Heart left ventricle (tissue), 16 donors: ENCODE data around the gene LRMDA. TPM values are rescaled to one million over a fixed set of nuclear protein-coding genes. Genes with fewer than 3 reads are reported as not detected.

Experiments used
- ATAC-seq, 4 donors: fragments of 200-7000 bp; cut with Tn5 transposase; one replicate each; pipeline ENCODE4 v1.9.1; 2020 to 2022; ENCODE audit warnings: moderate library complexity in 4 of 4, mild to moderate bottlenecking in 3 of 4, moderate number of reproducible peaks in 1 of 4
- DNase-seq, 5 donors: peaks; one replicate each; pipeline ENCODE4 v3.0.0-alpha.2; 2020
- H3K27ac ChIP-seq, 12 donors: fragments of 200-600 bp; sonication (generic) in 4 of 12; one replicate each; pipeline versions ENCODE4 v1.5.0 to v1.8.0; 2016 to 2022; ENCODE audit warnings: mild to moderate bottlenecking in 2 of 12
- H3K27me3 ChIP-seq, 9 donors: fragments of 200-600 bp; sonication (generic) in 2 of 9; one replicate each; pipeline versions ENCODE4 v1.5.1 to v1.8.0; 2016 to 2022; ENCODE audit warnings: mild to moderate bottlenecking in 3 of 9
- H3K36me3 ChIP-seq, 9 donors: fragments of 200-600 bp; sonication (generic) in 2 of 9; one replicate each; pipeline versions ENCODE4 v1.5.0 to v1.8.0; 2018 to 2022; ENCODE audit warnings: mild to moderate bottlenecking in 2 of 9
- H3K4me1 ChIP-seq, 12 donors: fragments of 200-600 bp; sonication (generic) in 4 of 12; one replicate each; pipeline versions ENCODE4 v1.5.0 to v1.8.0; 2016 to 2022; ENCODE audit warnings: mild to moderate bottlenecking in 3 of 12
- H3K4me3 ChIP-seq, 12 donors: fragments of 200-600 bp; sonication (generic) in 4 of 12; one replicate each; pipeline versions ENCODE4 v1.5.0 to v1.8.0; 2017 to 2022; ENCODE audit warnings: mild to moderate bottlenecking in 9 of 12, moderate library complexity in 4 of 12
- H3K9me3 ChIP-seq, 12 donors: fragments of 200-600 bp; sonication (generic) in 4 of 12; one replicate each; pipeline versions ENCODE4 v1.5.0 to v1.8.0; 2016 to 2022; ENCODE audit warnings: mild to moderate bottlenecking in 1 of 12
- CTCF ChIP-seq, 12 donors: fragments of 200-600 bp; sonication (generic) in 4 of 12; IDR thresholded peaks; one replicate each; pipeline versions ENCODE4 v1.5.0 to v1.8.0; 2018 to 2022; ENCODE audit warnings: antibody characterized with exemption in 12 of 12, mild to moderate bottlenecking in 5 of 12
- POLR2A ChIP-seq, 2 donors: fragments of 450-650 bp; IDR thresholded peaks; one replicate each; pipeline ENCODE4 v1.6.1; 2017; ENCODE audit warnings: antibody characterized with exemption in 2 of 2, mild to moderate bottlenecking in 2 of 2, moderate library complexity in 2 of 2
- WGBS, 4 donors: extraction: QIAGEN DNeasy Blood & Tissue Kit in 2 of 4; methylation state at CpG; one replicate each; pipeline versions ENCODE4 v1.1.5 to v1.1.7; 2013 to 2018; 5-methylcytosine and 5-hydroxymethylcytosine counted together
- intact Hi-C, 10 donors: fragments of 100-400 bp; cut with DNase I; formaldehyde crosslinking; loops; one replicate each; pipeline versions ENCODE4 v1.11.1 to v1.14.2; 2022
- polyA plus RNA-seq, 2 donors: library from polyadenylated mRNA; stranded (reverse); fragments of 200-250 nt; gene quantifications; one replicate each; pipeline ENCODE4 v1.2.3, GENCODE V29; 2013
- total RNA-seq, 9 donors: library from RNA; depleted of rRNA in 2 of 9; stranded (reverse); fragments of >200 nt in 2 of 9; fragmentation: NEBNext Ultra II Directional in 3 of 9; extraction: Animal tissue kit (Norgen Biotek cat#: 25700) in 3 of 9; gene quantifications; one replicate each; pipeline versions ENCODE4 v1.1.0 to v1.2.4, GENCODE V29; 2016 to 2023
- donor health status: ischemic (EF 13 %, LVEDD 7.1; RV severe dilation, severe dysfunction).
- donor health status: healthy with polysubstance abuse.
- donor health status: DM: no; HTN: yes; CAD: no.
- donor health status: DM: no; HTN: no; CAD: no.
- donor health status: ischemic (EF 25% LVEDD 6.9; RV normal size, moderate dysfunction).
- donor health status: ischemic (EF 25% LVEDD 5.7; RV mildly dilated, moderate dysfunction).
- donor health status: healthy.
- donor health status: DM: yes; HTN: yes; CAD: no.
- donor health status: ischemic (EF 35%, LVEDD 5.7; RV mildly dilated, moderate dysfunction).
- donor health status: nonischemic (EF 11% LVEDD 7.7; RV severe dilation, severe dysfunction).
- donor health status: DM: yes; HTN: yes; CAD: no.
- donor health status: PGD.
- donor health status: ischemic (EF 29% LVEDD 5.4; RV normal size, mild dysfunction).
- donor health status: nonischemic (EF 23%, LVEDD 6.1; RV moderate dilation, normal function).

LRMDA gene
- total and polyA plus RNA-seq, 11 donors: 2.4 to 34.4 (median 14.9) TPM

- Histone ChIP-seq H3K36me3 (no peaks in the 10 kb centered on the region), H3K4me3 (no peak overlapping the region), H3K4me1 (peaks cover 0 to 9% (median 0%) of the 10 kb centered on the region in 12 donors), H3K27me3 (no peaks in the 10 kb centered on the region), H3K27ac (no peak overlapping the region), H3K9me3 (no peaks in the 10 kb centered on the region)
- 84 to 96% (median 86%) methylated on average over 1 of the region's 1 CpG for WGBS, 4 donors
- TF ChIP-seq CTCF (IDR thresholded peaks at IDR 0.05) (no peak), POLR2A (IDR thresholded peaks at IDR 0.05) (no peak)
- intact Hi-C loops: no loop called here
- no peak for DNase-seq
- ATAC-seq: no peak
These were observed 651.5 kb downstream of the LRMDA start for GRCh38 chr10:76082956-76083355.

- WGBS, 4 donors: 87 to 94% (median 87%) methylated on average over 8 of the region's 8 CpGs
- no peak for ATAC-seq
- no peak for TF ChIP-seq POLR2A (IDR thresholded peaks at IDR 0.05)
- TF ChIP-seq CTCF (IDR thresholded peaks at IDR 0.05): no peak
These were observed 653.8 kb downstream of the LRMDA start for GRCh38 chr10:76085002-76085816.

GRCh38 chr10:76085817-76086167 is 654.4 kb downstream of the LRMDA start:
- intact Hi-C loops: no loop called here
- ATAC-seq (no peak), DNase-seq (no peak)
- Histone ChIP-seq H3K27ac (peak overlapping the region in 1 of 12 donors; percentile 44), H3K9me3 (peaks cover 0 to 4% (median 0%) of the 10 kb centered on the region in 12 donors), H3K4me1 (peaks cover 0 to 9% (median 0%) of the 10 kb centered on the region in 12 donors), H3K27me3 (no peaks in the 10 kb centered on the region), H3K36me3 (no peaks in the 10 kb centered on the region), H3K4me3 (no peak overlapping the region)
- TF ChIP-seq CTCF (IDR thresholded peaks at IDR 0.05) (no peak), POLR2A (IDR thresholded peaks at IDR 0.05) (no peak)
- WGBS, 4 donors: 95 to 99% (median 96%) methylated on average over 4 of the region's 4 CpGs

More at GRCh38 chr10:76085002-76085816, 653.8 kb downstream of the LRMDA start:
- Histone ChIP-seq H3K27ac (no peak overlapping the region), H3K9me3 (no peaks in the 10 kb centered on the region), H3K4me1 (peaks cover 0 to 9% (median 0%) of the 10 kb centered on the region in 12 donors), H3K36me3 (no peaks in the 10 kb centered on the region), H3K4me3 (no peak overlapping the region), H3K27me3 (no peaks in the 10 kb centered on the region)
- intact Hi-C loops: no loop called here
- DNase-seq: no peak

GRCh38 chr10:76086170-76086760 is 654.8 kb downstream of the LRMDA start:
- TF ChIP-seq POLR2A (IDR thresholded peaks at IDR 0.05): no peak
- TF ChIP-seq CTCF (IDR thresholded peaks at IDR 0.05): no peak
- H3K9me3 ChIP-seq: peaks cover 0 to 4% (median 0%) of the 10 kb centered on the region in 12 donors
- peak overlapping the region in 1 of 12 donors; percentile 44 for H3K27ac ChIP-seq
- intact Hi-C loops: no loop called here
- H3K4me3 ChIP-seq: no peak overlapping the region
- no peaks in the 10 kb centered on the region for H3K27me3 ChIP-seq
- no peaks in the 10 kb centered on the region for H3K36me3 ChIP-seq
- H3K4me1 ChIP-seq: peaks cover 0 to 9% (median 0%) of the 10 kb centered on the region in 12 donors
- DNase-seq (no peak), ATAC-seq (no peak)
- WGBS, 4 donors: 65 to 75% (median 70%) methylated on average over 6 of the region's 6 CpGs
